Left hindlimb (tissue), 1 donor: ENCODE measurements around the gene BTLA.
"Not testable (repeated sequence)": the region's sequence is repeated elsewhere in the genome, so short reads cannot be mapped to it uniquely, and the experiment has no call there.

Source experiments
- DNase-seq: peaks from one replicate; pipeline ENCODE4 v3.0.0-alpha.2; 2018

BTLA gene

GRCh38 chr3:112437146-112438022, 61.9 kb downstream of the BTLA start:
- no peak for DNase-seq

GRCh38 chr3:112429960-112430359, 69.3 kb downstream of the BTLA start:
- DNase-seq: no peak

DNA sequence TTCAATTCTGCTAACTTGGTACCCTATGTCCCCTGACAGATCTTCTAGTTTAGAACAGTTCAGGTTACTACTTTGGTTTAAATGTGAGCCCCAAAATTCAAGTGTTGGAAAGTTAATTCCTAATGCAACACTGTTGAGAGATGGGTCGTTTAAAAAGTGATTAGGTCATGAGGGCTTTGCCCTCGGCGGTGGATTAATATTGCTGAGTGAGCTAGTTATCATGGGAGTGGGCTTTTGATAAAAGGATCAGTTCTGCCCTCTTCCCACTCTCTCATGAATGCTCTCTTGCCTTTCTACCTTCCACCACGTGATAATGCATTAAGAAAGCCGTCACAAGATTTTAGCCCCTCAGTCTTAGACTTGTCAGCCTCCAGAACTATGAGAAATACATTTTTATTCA, 72.1 kb downstream of the BTLA start:
- no peak for DNase-seq

- no peak for DNase-seq
Measured at GRCh38 chr3:112425858-112426750, 73.2 kb downstream of the BTLA start.

DNA sequence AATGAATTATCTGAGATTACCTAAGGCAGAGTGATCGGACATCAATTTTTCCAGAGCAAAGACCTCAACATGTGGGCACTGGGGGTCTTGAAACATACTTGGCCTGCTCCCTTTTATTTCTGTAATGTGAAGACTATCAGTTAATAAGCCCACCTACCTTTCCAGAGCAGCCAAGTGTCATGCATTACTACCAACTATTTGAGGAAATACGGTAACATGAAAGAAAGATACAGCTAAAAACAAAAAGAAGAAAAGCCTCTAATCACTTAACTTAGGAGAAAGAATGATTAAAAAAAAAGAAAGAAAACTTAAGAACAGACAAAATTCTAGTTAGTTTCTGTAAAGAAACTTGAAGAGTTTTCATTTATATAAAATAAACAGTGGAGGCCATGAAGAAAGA, 73.9 kb downstream of the BTLA start:
- no peak for DNase-seq

- no peak for DNase-seq
Measured at GRCh38 chr3:112424394-112424793, 74.9 kb downstream of the BTLA start.

- DNase-seq: not testable (repeated sequence)
Measured at GRCh38 chr3:112422921-112423320, 76.4 kb downstream of the BTLA start.

DNA sequence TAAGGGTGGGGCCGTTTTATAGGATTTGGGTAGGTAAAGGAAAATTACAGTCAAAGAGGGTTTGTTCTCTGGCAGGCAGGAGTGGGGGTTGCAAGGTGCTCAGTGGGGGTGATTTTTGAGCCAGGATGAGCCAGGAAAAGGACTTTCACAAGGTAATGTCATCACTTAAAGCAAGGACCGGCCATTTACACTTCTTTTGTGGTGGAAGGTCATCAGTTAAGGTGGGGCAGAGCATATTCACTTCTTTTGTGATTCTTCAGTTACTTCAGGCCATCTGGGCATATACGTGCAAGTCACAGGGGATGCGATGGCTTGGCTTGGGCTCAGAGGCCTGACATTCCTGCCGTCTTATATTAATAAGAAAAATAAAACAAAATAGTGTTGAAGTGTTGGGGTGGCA, 80.7 kb downstream of the BTLA start:
- DNase-seq: not testable (repeated sequence)

- DNase-seq: no peak
Measured at GRCh38 chr3:112417696-112418318, 81.5 kb downstream of the BTLA start.

- no peak for DNase-seq
Measured at GRCh38 chr3:112416391-112417212, 82.7 kb downstream of the BTLA start.

DNA sequence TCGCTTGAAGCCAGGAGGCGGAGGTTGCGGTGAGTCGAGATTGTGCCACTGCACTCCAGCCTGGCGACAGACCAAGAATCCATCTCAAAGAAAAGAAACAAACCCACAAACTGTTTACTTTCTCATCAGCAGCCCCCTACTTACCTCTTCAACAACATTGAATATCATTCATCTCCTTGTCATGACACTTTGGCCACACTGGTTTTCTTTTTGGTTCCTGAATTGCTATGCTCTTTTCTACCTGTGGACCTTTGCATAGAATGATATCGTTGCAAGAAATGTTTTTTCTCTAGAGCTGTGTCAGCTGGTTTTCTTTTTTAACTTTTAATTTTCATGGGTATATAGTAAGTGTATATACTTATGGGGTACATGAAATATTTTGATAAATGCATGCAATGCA, 83.9 kb downstream of the BTLA start:
- DNase-seq: no peak
